DND-41 (cell line): ENCODE data around the gene C11orf68.
A peak's percentile ranks its signal among the peaks of the same experiment; 100 is the strongest.

Source experiments
- ATAC-seq: fragments of 200-7000 bp; cut with Tn5 transposase; 3 replicates; pipeline ENCODE4 v1.9.1; 2021; ENCODE audit warnings: low read depth; ENCODE audit not compliant: insufficient read depth
- DNase-seq: peaks from one replicate; pipeline ENCODE4 v3.0.0-alpha.2; 2020
- H2AFZ ChIP-seq: 2 replicates; pipeline ENCODE4 v1.6.0; 2012; ENCODE audit warnings: low read depth, low read length
- H3K27ac ChIP-seq: 2 replicates; pipeline ENCODE4 v1.5.1; 2012; ENCODE audit warnings: low read length, inconsistent platforms
- H3K27me3 ChIP-seq: fragments of 200-600 bp; sonication (generic); 2 replicates; pipeline ENCODE4 v1.6.0; 2012; ENCODE audit warnings: low read length, mild to moderate bottlenecking, inconsistent platforms; ENCODE audit not compliant: insufficient read depth, poor library complexity
- H3K36me3 ChIP-seq: 2 replicates; pipeline ENCODE4 v1.5.1; 2012; ENCODE audit warnings: low read length, inconsistent platforms; ENCODE audit not compliant: insufficient read depth
- H3K4me1 ChIP-seq: 2 replicates; pipeline ENCODE4 v1.5.1; 2012; ENCODE audit warnings: mild to moderate bottlenecking, low read length; ENCODE audit not compliant: insufficient read depth
- H3K4me2 ChIP-seq: 2 replicates; pipeline ENCODE4 v1.6.0; 2012; ENCODE audit warnings: mild to moderate bottlenecking, moderate library complexity, low read length, inconsistent platforms; ENCODE audit not compliant: insufficient read depth
- H3K4me3 ChIP-seq, 2 experiments: fragments of 200-600 bp in 1 of 2; shearing (Covaris generic) in 1 of 2; 2 replicates each; pipeline ENCODE4 v1.5.1; 2012 to 2016; ENCODE audit warnings: inconsistent platforms in 2 of 2, low read length in 2 of 2, mild to moderate bottlenecking in 2 of 2, low read depth in 1 of 2, moderate library complexity in 1 of 2
- H3K79me2 ChIP-seq: 2 replicates; pipeline ENCODE4 v1.6.0; 2012; ENCODE audit warnings: low read length, inconsistent platforms; ENCODE audit not compliant: insufficient read depth
- H3K9ac ChIP-seq: 2 replicates; pipeline ENCODE4 v1.6.0; 2012; ENCODE audit warnings: low read depth, mild to moderate bottlenecking, inconsistent platforms, low read length, moderate library complexity
- H3K9me3 ChIP-seq: 2 replicates; pipeline ENCODE4 v1.5.1; 2012; ENCODE audit warnings: low read length, moderate library complexity, mild to moderate bottlenecking, inconsistent platforms; ENCODE audit not compliant: insufficient read depth, severe bottlenecking
- H4K20me1 ChIP-seq: 2 replicates; pipeline ENCODE4 v1.6.0; 2012; ENCODE audit warnings: low read length; ENCODE audit not compliant: insufficient read depth
- EZH2 ChIP-seq: IDR thresholded peaks from 3 replicates; pipeline ENCODE4 v1.6.1; 2012; ENCODE audit warnings: borderline replicate concordance, low read depth, mild to moderate bottlenecking, moderate library complexity, low read length, inconsistent platforms; ENCODE audit not compliant: severe bottlenecking
- TF ChIP-seq, protein P1 (sequence below): IDR thresholded peaks from 2 replicates; pipeline ENCODE4 v1.5.1; 2012; ENCODE audit warnings: borderline replicate concordance, low read length, moderate library complexity, mild to moderate bottlenecking; ENCODE audit not compliant: poor library complexity, severe bottlenecking; ENCODE audit errors: extremely low read depth

C11orf68 gene

DNA sequence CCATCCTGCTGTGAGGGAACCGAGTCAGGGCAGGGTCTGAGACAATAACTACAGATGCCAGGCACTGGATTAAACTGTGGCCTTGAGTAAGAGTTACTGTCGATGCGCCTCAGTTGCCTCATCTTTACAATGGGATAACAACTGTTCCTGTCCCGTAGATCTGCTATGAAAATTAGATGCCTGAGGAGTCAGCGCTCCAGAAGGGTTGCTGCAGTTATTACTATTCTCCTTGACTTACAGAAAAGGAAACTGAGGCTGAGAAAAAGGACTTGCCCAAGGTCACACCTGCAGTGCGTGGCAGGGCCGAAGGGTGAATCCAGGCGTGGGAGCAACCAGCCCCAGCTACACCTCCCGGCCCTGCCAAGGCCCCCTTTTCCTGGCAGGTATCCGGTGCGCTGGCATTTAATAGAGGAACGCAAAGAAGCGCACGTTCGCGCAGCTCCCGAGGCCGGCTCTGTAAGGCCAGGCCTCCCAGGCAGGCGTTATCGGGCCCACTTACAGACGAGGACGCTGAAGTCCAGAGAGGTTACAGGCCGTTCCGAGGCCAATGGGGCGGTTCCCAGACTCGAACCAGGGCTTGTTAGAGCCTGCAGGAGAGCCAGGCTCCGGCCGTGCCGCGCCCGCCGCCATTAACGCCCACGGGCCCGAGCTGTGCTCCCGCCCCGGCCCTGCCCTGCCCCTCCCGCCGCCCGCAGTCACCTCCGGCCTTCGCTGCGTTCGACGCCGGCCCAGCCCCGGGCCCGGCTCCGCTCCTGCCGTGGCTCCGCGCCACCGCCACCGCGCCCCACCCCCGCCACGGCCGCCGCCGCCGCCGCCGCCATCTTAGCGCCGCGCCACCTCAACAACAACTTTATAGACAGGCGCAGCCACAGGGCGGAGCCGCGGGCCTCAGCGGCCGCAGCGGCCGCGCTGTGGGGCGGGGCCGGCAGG, at the start of gene C11orf68:
TSS of gene C11orf68 (minus strand) at position 852 of the 930 bp plus-strand sequence. CDS start at position 821, 31 bp downstream.
- Histone ChIP-seq H3K4me3 (peak within 1 kb of the TSS; percentile 99), H4K20me1 (peaks cover 15% of the 10 kb centered on the region), H3K36me3 (peaks cover 48% of the 10 kb centered on the region), H3K4me2 (peak within 1 kb of the TSS; percentile 98), H3K27ac (peak within 1 kb of the TSS; percentile 94), H3K9me3 (no peaks in the 10 kb centered on the region), H3K9ac (peak within 1 kb of the TSS; percentile 99), H3K79me2 (peaks cover 36% of the 10 kb centered on the region), H3K27me3 (no peaks in the 10 kb centered on the region), H2AFZ (peak within 1 kb of the TSS; percentile 94), H3K4me1 (peaks cover 33% of the 10 kb centered on the region)
- DNase-seq = no peak
- TF ChIP-seq, protein P1, sequence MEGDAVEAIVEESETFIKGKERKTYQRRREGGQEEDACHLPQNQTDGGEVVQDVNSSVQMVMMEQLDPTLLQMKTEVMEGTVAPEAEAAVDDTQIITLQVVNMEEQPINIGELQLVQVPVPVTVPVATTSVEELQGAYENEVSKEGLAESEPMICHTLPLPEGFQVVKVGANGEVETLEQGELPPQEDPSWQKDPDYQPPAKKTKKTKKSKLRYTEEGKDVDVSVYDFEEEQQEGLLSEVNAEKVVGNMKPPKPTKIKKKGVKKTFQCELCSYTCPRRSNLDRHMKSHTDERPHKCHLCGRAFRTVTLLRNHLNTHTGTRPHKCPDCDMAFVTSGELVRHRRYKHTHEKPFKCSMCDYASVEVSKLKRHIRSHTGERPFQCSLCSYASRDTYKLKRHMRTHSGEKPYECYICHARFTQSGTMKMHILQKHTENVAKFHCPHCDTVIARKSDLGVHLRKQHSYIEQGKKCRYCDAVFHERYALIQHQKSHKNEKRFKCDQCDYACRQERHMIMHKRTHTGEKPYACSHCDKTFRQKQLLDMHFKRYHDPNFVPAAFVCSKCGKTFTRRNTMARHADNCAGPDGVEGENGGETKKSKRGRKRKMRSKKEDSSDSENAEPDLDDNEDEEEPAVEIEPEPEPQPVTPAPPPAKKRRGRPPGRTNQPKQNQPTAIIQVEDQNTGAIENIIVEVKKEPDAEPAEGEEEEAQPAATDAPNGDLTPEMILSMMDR = no peak
- TF ChIP-seq EZH2 = no peak
- ATAC-seq = peak; percentile 50

DNA sequence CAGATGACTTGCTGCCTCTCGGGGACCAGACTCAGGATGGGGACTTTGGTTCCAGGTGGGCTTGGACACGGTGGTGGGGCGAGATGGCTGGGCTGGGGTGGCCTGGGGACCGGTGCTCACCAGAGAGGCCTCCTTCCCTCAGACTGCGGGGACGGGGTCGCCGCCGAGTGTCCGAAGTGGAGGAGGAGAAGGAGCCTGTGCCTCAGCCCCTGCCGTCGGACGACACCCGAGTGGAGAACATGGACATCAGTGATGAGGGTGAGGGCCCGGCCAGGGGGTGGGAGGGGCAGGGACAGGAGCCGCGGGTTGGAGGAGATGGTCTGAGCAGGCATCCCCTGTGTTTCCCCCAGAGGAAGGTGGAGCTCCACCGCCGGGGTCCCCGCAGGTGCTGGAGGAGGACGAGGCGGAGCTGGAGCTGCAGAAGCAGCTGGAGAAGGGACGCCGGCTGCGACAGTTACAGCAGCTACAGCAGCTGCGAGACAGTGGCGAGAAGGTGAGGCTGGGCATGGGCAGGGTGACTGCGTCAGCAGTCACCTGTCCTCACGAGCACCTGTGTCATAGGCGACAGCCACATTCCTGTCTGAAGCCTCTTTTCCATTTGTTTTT, 48.6 kb upstream of the C11orf68 start:
- ATAC-seq (no peak), DNase-seq (no peak)
- Histone ChIP-seq H3K9me3 (no peaks in the 10 kb centered on the region), H3K79me2 (peaks cover 48% of the 10 kb centered on the region), H2AFZ (no peak overlapping the region), H3K4me2 (no peak overlapping the region), H3K9ac (no peak overlapping the region), H3K27ac (no peak overlapping the region), H3K36me3 (peaks cover 83% of the 10 kb centered on the region), H3K4me3 (no peak overlapping the region), H4K20me1 (peaks cover 47% of the 10 kb centered on the region), H3K4me1 (peaks cover 20% of the 10 kb centered on the region), H3K27me3 (no peaks in the 10 kb centered on the region)
- TF ChIP-seq, protein P1 = no peak
- no peak for TF ChIP-seq EZH2

- no peak overlapping the region for H3K4me3 ChIP-seq
- H3K27me3 ChIP-seq = no peaks in the 10 kb centered on the region
- H3K9ac ChIP-seq = no peak overlapping the region
- H2AFZ ChIP-seq = no peak overlapping the region
- H3K4me1 ChIP-seq = peaks cover 24% of the 10 kb centered on the region
- peaks cover 51% of the 10 kb centered on the region for H4K20me1 ChIP-seq
- TF ChIP-seq, protein P1 = no peak
- no peak for TF ChIP-seq EZH2
- no peak overlapping the region for H3K4me2 ChIP-seq
- no peak overlapping the region for H3K27ac ChIP-seq
- peaks cover 76% of the 10 kb centered on the region for H3K36me3 ChIP-seq
- no peaks in the 10 kb centered on the region for H3K9me3 ChIP-seq
- DNase-seq (no peak), ATAC-seq (no peak)
- H3K79me2 ChIP-seq = peaks cover 58% of the 10 kb centered on the region
Measured at GRCh38 chr11:65965986-65966762, 47.3 kb upstream of the C11orf68 start.
